Central memory CD8-positive, alpha-beta T cell (primary cell): ENCODE data around the gene PRKCH.

ENCODE experiments used
- ATAC-seq: fragments of 150-1000 bp; cut with Tn5 transposase; replicated peaks from 2 replicates; pipeline ENCODE4 v1.10.0; 2022; ENCODE audit warnings: mild to moderate bottlenecking, moderate FRiP score, moderate number of reproducible peaks; ENCODE audit not compliant: poor library complexity, severe bottlenecking; ENCODE audit errors: extremely low read depth
- DNase-seq, 2 donors: peaks; one replicate each; pipeline ENCODE4 v3.0.0; 2021; ENCODE audit warnings: low spot score in 2 of 2
- H3K27ac Mint-ChIP-seq: one replicate; pipeline ENCODE4 v1.8.0; 2022; ENCODE audit warnings: low read depth, mild to moderate bottlenecking, moderate library complexity, mixed read lengths
- H3K27me3 Mint-ChIP-seq: one replicate; pipeline ENCODE4 v1.8.0; 2022; ENCODE audit warnings: mixed read lengths
- H3K36me3 Mint-ChIP-seq: one replicate; pipeline ENCODE4 v1.8.0; 2022; ENCODE audit warnings: mild to moderate bottlenecking, moderate library complexity, mixed read lengths; ENCODE audit not compliant: insufficient read depth
- H3K4me1 Mint-ChIP-seq: one replicate; pipeline ENCODE4 v1.8.0; 2022; ENCODE audit warnings: mixed read lengths
- H3K4me3 Mint-ChIP-seq: one replicate; pipeline ENCODE4 v1.8.0; 2022; ENCODE audit warnings: mild to moderate bottlenecking, moderate library complexity, mixed read lengths
- H3K9me3 Mint-ChIP-seq: one replicate; pipeline ENCODE4 v1.8.0; 2022; ENCODE audit warnings: mixed read lengths

The PRKCH gene

DNA sequence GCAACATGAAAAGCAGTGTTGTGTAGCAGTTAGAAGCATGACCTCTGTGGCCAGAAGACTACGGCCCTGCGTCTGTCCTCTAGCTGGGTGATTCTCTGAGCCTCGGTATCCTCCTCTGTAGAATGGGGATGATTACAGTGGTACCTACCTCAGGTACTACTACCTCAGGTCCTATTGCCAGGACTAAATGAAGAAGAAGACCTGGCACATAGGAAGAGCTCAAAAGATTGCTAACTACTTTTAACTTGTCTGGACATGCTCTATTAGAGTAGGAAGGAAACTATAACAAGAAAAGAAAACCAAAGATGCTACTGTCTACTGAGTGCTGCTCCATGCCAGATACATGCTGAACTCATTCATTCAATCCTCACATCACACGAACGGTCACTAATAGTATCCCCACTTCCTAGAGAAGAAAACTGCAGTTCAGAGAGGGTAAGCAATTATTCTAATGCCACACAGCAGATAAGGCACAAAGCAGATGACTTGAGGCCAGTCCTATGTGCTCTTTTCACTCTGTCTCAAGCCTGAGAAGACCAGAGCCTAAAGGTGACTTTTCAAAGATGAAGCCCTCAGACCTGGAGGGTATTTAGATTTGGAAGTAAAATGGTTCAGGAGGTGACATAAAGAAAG, 265.8 kb downstream of the PRKCH start:
- H3K9me3 Mint-ChIP-seq, result no peaks in the 10 kb centered on the region
- H3K4me3 Mint-ChIP-seq, result no peak overlapping the region
- no peaks in the 10 kb centered on the region for H3K27me3 Mint-ChIP-seq
- peaks cover 5% of the 10 kb centered on the region for H3K36me3 Mint-ChIP-seq
- H3K27ac Mint-ChIP-seq, result no peak overlapping the region
- no peak for DNase-seq
- no peak for ATAC-seq
- no peaks in the 10 kb centered on the region for H3K4me1 Mint-ChIP-seq

DNA sequence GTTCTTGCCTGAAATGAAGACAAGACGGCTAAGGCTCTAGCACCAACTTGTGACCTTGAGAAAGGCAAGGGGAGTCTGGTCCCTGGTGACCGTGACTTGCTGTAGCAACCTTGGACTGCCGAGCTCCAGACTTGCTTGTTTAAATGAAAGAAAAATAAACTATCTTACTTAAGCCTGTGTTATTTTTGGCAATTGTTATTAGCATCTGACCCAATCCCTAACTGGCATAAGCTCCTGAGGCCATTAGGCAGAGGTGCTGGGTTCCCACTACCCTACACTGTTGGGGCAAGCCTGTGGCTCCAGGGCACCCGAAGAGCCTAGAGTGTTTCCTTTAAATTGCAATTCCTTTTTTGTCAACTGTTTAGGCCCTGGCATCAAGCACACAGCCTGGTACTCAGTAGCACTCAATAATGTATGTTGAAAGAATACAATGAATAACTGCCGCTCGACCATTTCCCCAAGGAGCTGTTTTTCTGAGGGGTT, 267.1 kb downstream of the PRKCH start:
- no peak overlapping the region for H3K4me3 Mint-ChIP-seq
- no peaks in the 10 kb centered on the region for H3K27me3 Mint-ChIP-seq
- DNase-seq (no peak), ATAC-seq (no peak)
- H3K36me3 Mint-ChIP-seq, result peaks cover 5% of the 10 kb centered on the region
- peaks cover under 1% of the 10 kb centered on the region for H3K4me1 Mint-ChIP-seq
- no peaks in the 10 kb centered on the region for H3K9me3 Mint-ChIP-seq
- no peak overlapping the region for H3K27ac Mint-ChIP-seq

DNA sequence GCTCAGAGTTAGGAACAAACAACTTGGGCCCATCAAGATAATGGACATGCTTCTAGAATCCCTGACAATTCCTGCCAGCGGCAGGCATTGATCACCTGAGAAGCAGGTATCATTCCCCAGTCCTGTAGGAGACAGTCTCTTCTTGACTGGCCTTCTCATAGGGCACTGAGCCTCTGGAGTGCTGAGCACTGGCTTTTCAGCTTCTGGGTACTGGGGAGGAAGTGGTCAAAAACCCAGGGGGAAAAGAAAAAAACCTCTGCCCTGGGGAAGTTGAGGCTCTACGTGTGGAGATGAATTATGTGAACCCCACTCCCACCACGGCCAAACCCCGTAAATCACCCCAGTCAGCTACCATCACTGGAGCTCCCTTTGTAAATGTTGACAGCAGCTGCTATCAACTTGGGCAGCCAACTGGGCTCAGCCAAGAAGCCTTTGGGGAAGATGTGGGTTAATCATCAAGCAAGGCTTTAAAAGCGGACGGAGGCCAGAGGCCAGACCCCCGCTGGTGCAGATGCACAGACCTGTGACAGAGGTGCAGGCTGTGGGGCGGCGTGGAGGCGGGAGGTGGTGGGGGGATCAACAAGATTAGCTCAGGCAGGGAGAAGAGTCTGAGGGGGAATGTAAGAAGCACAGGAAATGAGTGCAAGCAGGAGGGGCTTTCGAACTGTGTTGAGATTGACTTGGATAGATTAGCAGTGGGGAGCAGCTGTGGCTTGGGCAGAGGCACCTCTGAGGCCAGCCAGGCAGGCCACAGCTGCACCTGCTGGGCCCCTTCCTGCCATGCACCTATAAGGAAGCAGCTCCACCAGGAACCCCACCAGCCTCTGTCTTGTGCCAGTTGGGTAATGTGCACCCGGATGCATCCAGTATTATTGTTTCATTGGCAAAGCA, 268.6 kb downstream of the PRKCH start:
- H3K36me3 Mint-ChIP-seq, result peaks cover 4% of the 10 kb centered on the region
- no peak overlapping the region for H3K4me3 Mint-ChIP-seq
- H3K27me3 Mint-ChIP-seq, result no peaks in the 10 kb centered on the region
- DNase-seq, result no peak
- peaks cover 16% of the 10 kb centered on the region for H3K4me1 Mint-ChIP-seq
- no peak overlapping the region for H3K27ac Mint-ChIP-seq
- no peaks in the 10 kb centered on the region for H3K9me3 Mint-ChIP-seq
- no peak for ATAC-seq

DNA sequence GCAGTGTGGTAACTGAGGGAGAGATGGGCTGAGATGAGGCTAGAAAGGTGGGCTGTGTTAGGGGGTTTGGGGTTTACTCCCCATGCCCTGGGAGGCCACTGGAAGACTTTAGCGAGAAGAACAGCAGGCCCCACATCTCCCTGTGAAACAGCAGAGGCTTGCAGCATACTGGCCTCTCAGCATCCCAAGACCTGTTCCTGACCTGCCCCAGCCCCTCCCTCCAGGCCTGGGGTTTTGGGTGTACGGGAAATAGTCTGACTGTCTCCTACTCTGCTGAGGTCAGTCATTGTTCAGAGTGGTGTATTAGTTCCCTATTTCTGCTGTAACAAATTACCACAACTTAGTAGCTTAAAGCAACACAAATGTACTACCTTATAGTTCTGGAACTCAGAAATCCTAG, 270.5 kb downstream of the PRKCH start:
- Mint-ChIP-seq H3K4me3 (no peak overlapping the region), H3K9me3 (no peaks in the 10 kb centered on the region), H3K4me1 (peaks cover 24% of the 10 kb centered on the region), H3K27me3 (no peaks in the 10 kb centered on the region), H3K27ac (no peak overlapping the region), H3K36me3 (peaks cover 4% of the 10 kb centered on the region)
- DNase-seq (no peak), ATAC-seq (no peak)

DNA sequence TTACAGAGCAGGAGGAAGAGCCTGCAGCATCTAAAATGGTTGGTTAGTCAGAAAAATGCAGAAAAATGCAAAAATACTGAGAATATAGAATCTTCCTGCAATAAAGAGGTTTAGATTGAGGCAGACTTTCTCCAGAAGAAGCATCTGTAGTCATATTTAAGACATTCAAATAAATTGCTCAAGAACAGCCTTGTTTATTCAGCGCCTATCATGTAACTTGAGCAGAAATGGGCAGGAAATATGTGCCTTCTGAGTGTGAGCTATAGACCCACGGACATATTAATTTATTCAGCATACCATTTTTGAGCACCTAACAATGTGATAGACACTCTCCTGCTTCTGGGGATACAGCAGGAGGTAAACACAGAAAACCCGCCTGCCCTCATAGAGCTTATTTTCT, 272.0 kb downstream of the PRKCH start:
- ATAC-seq (no peak), DNase-seq (no peak)
- H3K36me3 Mint-ChIP-seq, result peaks cover 4% of the 10 kb centered on the region
- no peaks in the 10 kb centered on the region for H3K9me3 Mint-ChIP-seq
- H3K4me3 Mint-ChIP-seq, result no peak overlapping the region
- no peaks in the 10 kb centered on the region for H3K27me3 Mint-ChIP-seq
- H3K27ac Mint-ChIP-seq, result no peak overlapping the region
- peaks cover 24% of the 10 kb centered on the region for H3K4me1 Mint-ChIP-seq

DNA sequence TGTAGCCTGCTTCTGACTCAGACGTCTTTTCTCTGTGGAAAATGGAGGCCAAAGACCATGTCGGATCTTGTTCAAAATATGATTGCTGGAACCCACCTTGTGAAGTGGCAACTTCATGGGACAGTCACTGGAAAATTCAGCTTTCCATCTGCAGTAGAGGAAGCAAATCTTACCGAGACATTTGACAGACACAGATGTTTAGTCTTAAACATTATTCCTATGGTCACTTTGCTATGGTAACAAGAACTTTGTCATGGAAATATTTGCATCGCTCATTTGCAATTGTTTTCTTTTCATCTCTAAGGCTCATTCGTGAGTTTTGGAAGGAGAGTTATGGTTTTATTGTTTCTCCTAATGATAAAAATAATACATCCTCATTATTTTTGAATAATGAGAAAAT, 275.6 kb downstream of the PRKCH start:
- no peak for DNase-seq
- H3K9me3 Mint-ChIP-seq, result no peaks in the 10 kb centered on the region
- ATAC-seq, result no peak
- H3K4me1 Mint-ChIP-seq, result peaks cover 24% of the 10 kb centered on the region
- no peaks in the 10 kb centered on the region for H3K27me3 Mint-ChIP-seq
- peaks cover 6% of the 10 kb centered on the region for H3K36me3 Mint-ChIP-seq
- no peak overlapping the region for H3K27ac Mint-ChIP-seq
- no peak overlapping the region for H3K4me3 Mint-ChIP-seq

DNA sequence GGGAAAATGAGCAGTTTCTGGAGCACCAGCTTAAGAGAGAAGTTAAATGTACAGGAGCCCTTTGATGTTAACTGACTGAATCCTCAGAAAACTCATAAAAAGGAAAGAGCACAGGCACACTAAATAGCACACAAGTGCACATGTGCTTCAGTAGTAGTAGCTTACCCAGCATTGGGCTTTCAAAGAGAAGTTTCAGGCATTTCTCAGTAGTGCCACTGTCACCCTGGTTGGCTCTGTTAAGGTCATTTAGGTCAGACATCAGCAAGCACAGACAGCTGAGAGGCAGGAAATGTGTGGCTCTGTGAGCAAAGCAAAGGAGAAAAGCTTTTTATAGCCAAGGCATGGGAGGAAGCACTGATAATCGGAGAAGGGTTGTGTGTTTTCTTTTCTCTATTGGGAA, 277.6 kb downstream of the PRKCH start:
- H3K27ac Mint-ChIP-seq, result no peak overlapping the region
- ATAC-seq, result no peak
- peaks cover 6% of the 10 kb centered on the region for H3K36me3 Mint-ChIP-seq
- no peaks in the 10 kb centered on the region for H3K9me3 Mint-ChIP-seq
- no peaks in the 10 kb centered on the region for H3K27me3 Mint-ChIP-seq
- no peak overlapping the region for H3K4me3 Mint-ChIP-seq
- peaks cover 18% of the 10 kb centered on the region for H3K4me1 Mint-ChIP-seq
- DNase-seq, result no peak

DNA sequence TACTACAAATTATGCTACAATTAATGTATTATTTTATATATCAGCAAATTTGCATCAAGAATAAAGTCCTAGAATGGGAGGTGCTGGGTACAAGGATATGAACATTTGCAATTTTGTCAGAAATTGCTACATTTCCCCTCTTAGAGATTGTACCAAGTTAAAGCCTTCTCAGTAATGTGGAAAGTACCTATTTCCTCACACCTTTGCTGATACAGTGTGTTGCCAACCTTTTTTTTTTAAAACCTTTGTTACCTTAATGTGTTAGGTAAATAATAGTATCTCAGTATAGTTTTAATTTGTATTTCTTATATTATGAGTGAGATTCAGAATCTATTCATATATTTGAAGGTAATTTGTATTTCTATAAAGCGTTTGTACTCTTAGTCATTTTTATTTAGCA, 278.6 kb downstream of the PRKCH start:
- no peaks in the 10 kb centered on the region for H3K9me3 Mint-ChIP-seq
- no peaks in the 10 kb centered on the region for H3K27me3 Mint-ChIP-seq
- peaks cover 4% of the 10 kb centered on the region for H3K36me3 Mint-ChIP-seq
- no peak overlapping the region for H3K27ac Mint-ChIP-seq
- no peak for ATAC-seq
- no peak overlapping the region for H3K4me3 Mint-ChIP-seq
- no peak for DNase-seq
- peaks cover 8% of the 10 kb centered on the region for H3K4me1 Mint-ChIP-seq
